IMR-90 (cell line): ENCODE measurements around the gene ADGRG1. TPM values are rescaled to one million over a fixed set of nuclear protein-coding genes. Genes with fewer than 3 reads are reported as not detected.
A peak's percentile ranks its signal among the peaks of the same experiment; 100 is the strongest.

Source experiments
- ATAC-seq: fragments of 200-7000 bp; cut with Tn5 transposase; 2 replicates; pipeline ENCODE4 v1.9.1; 2020; ENCODE audit warnings: low read depth, mild to moderate bottlenecking, moderate library complexity
- BruUV-seq: library from RNA; stranded (reverse); fragments of 400-500 nt; replicated peaks from 2 replicates; lab custom pipeline; 2021; lab: Mats Ljungman, UMichigan
- CTCF ChIA-PET: fragments of 300-600 bp; formaldehyde crosslinking; extraction: SDS; loops from one replicate; lab custom pipeline; 2021; ENCODE audit warnings: antibody characterized with exemption; lab: Yijun Ruan, JAX
- POLR2A ChIA-PET: fragments of 300-600 bp; sonication (Branson Sonifier 250); formaldehyde crosslinking; loops from one replicate; lab custom pipeline; 2022; ENCODE audit warnings: antibody characterized with exemption; ENCODE audit not compliant: unreplicated experiment; lab: Charles Lee
- DNase-seq: peaks from one replicate; pipeline ENCODE4 v3.0.0; 2013
- H2AFZ ChIP-seq: replicated peaks from 2 replicates; pipeline ENCODE3; 2013; ENCODE audit warnings: low read length, mild to moderate bottlenecking; ENCODE audit not compliant: poor library complexity
- H2AK5ac ChIP-seq: 2 replicates; pipeline ENCODE4 v1.6.1; 2013; ENCODE audit warnings: low read depth, low read length, inconsistent platforms
- H2AK9ac ChIP-seq: replicated peaks from 2 replicates; pipeline ENCODE3; 2013; ENCODE audit warnings: mild to moderate bottlenecking, low read depth, low read length, moderate library complexity; ENCODE audit not compliant: poor library complexity
- H2BK120ac ChIP-seq: 2 replicates; pipeline ENCODE4 v1.6.1; 2013; ENCODE audit warnings: low read depth, low read length, inconsistent platforms
- H2BK15ac ChIP-seq: 3 replicates; pipeline ENCODE4 v1.6.1; 2013; ENCODE audit warnings: low read depth, low read length, inconsistent platforms
- H2BK20ac ChIP-seq: 2 replicates; pipeline ENCODE4 v1.6.1; 2013; ENCODE audit warnings: low read depth, mild to moderate bottlenecking, inconsistent platforms, low read length, moderate library complexity
- H2BK5ac ChIP-seq: 2 replicates; pipeline ENCODE4 v1.6.1; 2013; ENCODE audit warnings: mild to moderate bottlenecking, low read depth, low read length, inconsistent platforms; ENCODE audit not compliant: poor library complexity, severe bottlenecking
- H3K14ac ChIP-seq: replicated peaks from 2 replicates; pipeline ENCODE4 v1.6.1; 2013; ENCODE audit warnings: low read depth, low read length, inconsistent platforms
- H3K18ac ChIP-seq: 2 replicates; pipeline ENCODE4 v1.6.1; 2013; ENCODE audit warnings: low read depth, low read length, control low read depth
- H3K23ac ChIP-seq: 2 replicates; pipeline ENCODE4 v1.6.1; 2013; ENCODE audit warnings: low read depth, low read length, inconsistent platforms
- H3K27ac ChIP-seq: 2 replicates; pipeline ENCODE4 v1.5.1; 2013; ENCODE audit warnings: mild to moderate bottlenecking, control low read depth, low read length; ENCODE audit not compliant: insufficient read depth
- H3K27me3 ChIP-seq: 2 replicates; pipeline ENCODE4 v1.6.1; 2013; ENCODE audit warnings: low read length; ENCODE audit not compliant: control insufficient read depth, insufficient read depth
- H3K36me3 ChIP-seq: 2 replicates; pipeline ENCODE4 v1.6.1; 2013; ENCODE audit warnings: low read length, mixed read lengths; ENCODE audit not compliant: control insufficient read depth, insufficient read depth
- H3K4ac ChIP-seq: 2 replicates; pipeline ENCODE4 v1.6.1; 2013; ENCODE audit warnings: low read depth, low read length, inconsistent platforms
- H3K4me1 ChIP-seq: 2 replicates; pipeline ENCODE4 v1.6.1; 2013; ENCODE audit warnings: low read length, mixed read lengths; ENCODE audit not compliant: control insufficient read depth, insufficient read depth
- H3K4me2 ChIP-seq: 2 replicates; pipeline ENCODE4 v1.6.1; 2013; ENCODE audit warnings: low read depth, mild to moderate bottlenecking, control low read depth, low read length, moderate library complexity
- H3K4me3 ChIP-seq: 2 replicates; pipeline ENCODE4 v1.5.1; 2013; ENCODE audit warnings: low read depth, mild to moderate bottlenecking, control low read depth, low read length, moderate library complexity; ENCODE audit not compliant: insufficient read depth
- H3K56ac ChIP-seq: 2 replicates; pipeline ENCODE4 v1.6.1; 2013; ENCODE audit warnings: low read length, inconsistent platforms; ENCODE audit not compliant: insufficient read depth; ENCODE audit errors: extremely low read depth
- H3K79me1 ChIP-seq, 2 experiments: 2 replicates each; pipeline ENCODE4 v1.6.1; 2013; ENCODE audit warnings: low read length in 2 of 2, inconsistent platforms in 1 of 2, low read depth in 1 of 2
- H3K9ac ChIP-seq: 2 replicates; pipeline ENCODE4 v1.6.1; 2013; ENCODE audit warnings: low read depth, low read length, control low read depth
- H3K9me1 ChIP-seq: 2 replicates; pipeline ENCODE4 v1.6.1; 2013; ENCODE audit warnings: low read length, inconsistent platforms; ENCODE audit not compliant: insufficient read depth
- H3K9me3 ChIP-seq: 2 replicates; pipeline ENCODE4 v1.6.1; 2013; ENCODE audit warnings: low read length; ENCODE audit not compliant: control insufficient read depth, insufficient read depth
- H4K20me1 ChIP-seq: 2 replicates; pipeline ENCODE4 v1.6.1; 2013; ENCODE audit warnings: low read length, inconsistent platforms; ENCODE audit not compliant: insufficient read depth
- H4K5ac ChIP-seq: 2 replicates; pipeline ENCODE4 v1.6.1; 2013; ENCODE audit warnings: mild to moderate bottlenecking, low read depth, low read length, control low read depth
- H4K8ac ChIP-seq, 2 experiments: 2 replicates each; pipeline ENCODE4 v1.6.1; 2013; ENCODE audit warnings: low read depth in 2 of 2, low read length in 2 of 2, control low read depth in 1 of 2, inconsistent platforms in 1 of 2
- H4K91ac ChIP-seq: 2 replicates; pipeline ENCODE4 v1.6.1; 2013; ENCODE audit warnings: low read depth, low read length, inconsistent platforms; ENCODE audit not compliant: insufficient read depth
- BHLHE40 ChIP-seq: fragments of 150-350 bp; IDR thresholded peaks from 2 replicates; pipeline ENCODE4 v1.6.1; 2016; ENCODE audit warnings: mild to moderate bottlenecking, low read depth, low read length
- MAFK ChIP-seq: IDR thresholded peaks from 2 replicates; pipeline ENCODE4 v1.6.1; 2012; ENCODE audit warnings: low read depth, low read length, improper control_type of control experiment
- MXI1 ChIP-seq: IDR thresholded peaks from 2 replicates; pipeline ENCODE4 v1.6.1; 2012; ENCODE audit warnings: low read depth, mild to moderate bottlenecking, low read length, moderate library complexity, borderline replicate concordance
- NFE2L2 ChIP-seq: fragments of 150-350 bp; IDR thresholded peaks from 2 replicates; pipeline ENCODE4 v1.6.1; 2016; ENCODE audit warnings: low read depth, mild to moderate bottlenecking, low read length
- POLR2A ChIP-seq: IDR thresholded peaks from 2 replicates; pipeline ENCODE4 v1.6.1; 2012; ENCODE audit warnings: mild to moderate bottlenecking, low read depth, low read length
- RAD21 ChIP-seq: IDR thresholded peaks from 2 replicates; pipeline ENCODE4 v1.6.1; 2012; ENCODE audit warnings: low read length, improper control_type of control experiment
- RCOR1 ChIP-seq: IDR thresholded peaks from 2 replicates; pipeline ENCODE4 v1.6.1; 2012; ENCODE audit warnings: mild to moderate bottlenecking, low read length, improper control_type of control experiment; ENCODE audit not compliant: insufficient replicate concordance
- RFX5 ChIP-seq: IDR thresholded peaks from 2 replicates; pipeline ENCODE4 v1.8.0; 2012; ENCODE audit warnings: low read depth, mild to moderate bottlenecking, low read length, moderate library complexity
- SMC3 ChIP-seq: fragments of 150-350 bp; IDR thresholded peaks from 2 replicates; pipeline ENCODE4 v1.6.1; 2016; ENCODE audit warnings: low read depth, mild to moderate bottlenecking, antibody characterized with exemption, low read length, moderate library complexity
- WGBS, 2 experiments: methylation state at CpG; one replicate each; pipeline versions ENCODE4 v1.1.5 to v1.1.7; 2013; ENCODE audit warnings: missing lambda C conversion rate in 2 of 2; ENCODE audit not compliant: insufficient read length in 1 of 2; ENCODE audit errors: extremely low coverage in 2 of 2; 5-methylcytosine and 5-hydroxymethylcytosine counted together
- dilution Hi-C: fragments of 300-500 bp; cut with HindIII; formaldehyde crosslinking; loops from one replicate; pipeline ENCODE4 v1.14.3; 2018; ENCODE audit warnings: low sequenced_read_pairs; ENCODE audit not compliant: unreplicated experiment
- in situ Hi-C: fragments of 300-500 bp; cut with MboI; formaldehyde crosslinking; loops from 3 replicates; pipeline ENCODE4 v1.14.3; 2019; ENCODE audit warnings: low sequenced_read_pairs, inconsistent platforms, mixed read lengths
- intact Hi-C: fragments of 100-400 bp; cut with micrococcal nuclease; formaldehyde crosslinking; loops from 2 replicates; pipeline ENCODE4 v1.10.0; 2022
- polyA plus RNA-seq, 3 experiments: library from polyadenylated mRNA; depleted of rRNA; stranded (reverse); fragments of >200 nt; gene quantifications; 2 replicates each; pipeline ENCODE4 v1.2.3, GENCODE V29; 2012; ENCODE audit warnings: low replicate concordance in 1 of 3
- total RNA-seq: library from RNA; depleted of rRNA; stranded (reverse); fragments of >200 nt; gene quantifications from 2 replicates; pipeline ENCODE4 v1.2.3, GENCODE V29; 2012
- TF ChIP-seq, protein P1 (sequence below): fragments of 150-350 bp; IDR thresholded peaks from 2 replicates; pipeline ENCODE4 v1.6.1; 2017; ENCODE audit warnings: mild to moderate bottlenecking, antibody characterized with exemption, low read length, low read depth
- TF ChIP-seq, protein P2 (sequence below): conservative IDR thresholded peaks from 2 replicates; pipeline ENCODE4 v1.5.1; 2012; ENCODE audit warnings: mild to moderate bottlenecking, low read depth, low read length, improper control_type of control experiment

The ADGRG1 gene
- total and polyA plus RNA-seq, 2 of the 4 experiments (the other 2 are of a cell fraction) = 0.90 to 8.4 TPM

DNA sequence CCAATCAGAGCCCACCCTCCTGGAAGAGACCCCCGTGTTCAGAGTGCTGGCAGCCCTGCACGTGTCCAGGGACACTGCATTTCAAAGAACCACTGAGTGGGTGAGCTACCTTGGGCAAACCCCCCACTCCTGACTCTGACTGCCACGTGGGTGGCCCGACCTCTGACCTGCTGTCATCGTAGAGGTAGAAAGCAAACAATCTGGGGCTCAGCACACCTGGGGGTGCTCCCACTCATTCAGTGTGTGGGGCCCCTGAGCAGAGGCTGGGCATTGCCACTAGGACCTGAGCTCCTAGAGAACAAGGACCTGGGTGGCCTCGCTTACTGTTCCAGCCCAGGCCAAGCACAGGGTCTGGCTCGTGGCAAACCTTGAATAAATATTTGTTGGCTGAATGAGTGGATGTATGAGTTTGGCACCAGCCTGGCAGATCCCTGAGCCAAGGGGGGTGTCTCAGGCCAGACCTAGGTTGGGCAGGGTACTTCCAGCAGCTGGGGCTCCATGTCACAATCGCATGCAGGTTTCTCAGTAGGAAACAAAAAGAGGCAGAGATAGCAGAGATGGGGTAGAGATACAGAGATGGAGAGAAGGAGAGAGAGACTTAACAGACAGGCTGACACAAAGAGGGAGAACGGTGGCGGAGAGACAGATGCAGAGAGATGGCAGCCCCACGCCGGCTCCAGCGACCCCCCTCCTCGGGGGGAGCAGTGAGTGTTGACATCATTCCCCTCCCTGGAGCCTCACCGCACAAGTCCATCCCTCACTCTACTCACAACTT is 60.7 kb downstream of the ADGRG1 start (continued):
- TF ChIP-seq, protein P1, sequence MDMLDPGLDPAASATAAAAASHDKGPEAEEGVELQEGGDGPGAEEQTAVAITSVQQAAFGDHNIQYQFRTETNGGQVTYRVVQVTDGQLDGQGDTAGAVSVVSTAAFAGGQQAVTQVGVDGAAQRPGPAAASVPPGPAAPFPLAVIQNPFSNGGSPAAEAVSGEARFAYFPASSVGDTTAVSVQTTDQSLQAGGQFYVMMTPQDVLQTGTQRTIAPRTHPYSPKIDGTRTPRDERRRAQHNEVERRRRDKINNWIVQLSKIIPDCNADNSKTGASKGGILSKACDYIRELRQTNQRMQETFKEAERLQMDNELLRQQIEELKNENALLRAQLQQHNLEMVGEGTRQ = no peak

DNA sequence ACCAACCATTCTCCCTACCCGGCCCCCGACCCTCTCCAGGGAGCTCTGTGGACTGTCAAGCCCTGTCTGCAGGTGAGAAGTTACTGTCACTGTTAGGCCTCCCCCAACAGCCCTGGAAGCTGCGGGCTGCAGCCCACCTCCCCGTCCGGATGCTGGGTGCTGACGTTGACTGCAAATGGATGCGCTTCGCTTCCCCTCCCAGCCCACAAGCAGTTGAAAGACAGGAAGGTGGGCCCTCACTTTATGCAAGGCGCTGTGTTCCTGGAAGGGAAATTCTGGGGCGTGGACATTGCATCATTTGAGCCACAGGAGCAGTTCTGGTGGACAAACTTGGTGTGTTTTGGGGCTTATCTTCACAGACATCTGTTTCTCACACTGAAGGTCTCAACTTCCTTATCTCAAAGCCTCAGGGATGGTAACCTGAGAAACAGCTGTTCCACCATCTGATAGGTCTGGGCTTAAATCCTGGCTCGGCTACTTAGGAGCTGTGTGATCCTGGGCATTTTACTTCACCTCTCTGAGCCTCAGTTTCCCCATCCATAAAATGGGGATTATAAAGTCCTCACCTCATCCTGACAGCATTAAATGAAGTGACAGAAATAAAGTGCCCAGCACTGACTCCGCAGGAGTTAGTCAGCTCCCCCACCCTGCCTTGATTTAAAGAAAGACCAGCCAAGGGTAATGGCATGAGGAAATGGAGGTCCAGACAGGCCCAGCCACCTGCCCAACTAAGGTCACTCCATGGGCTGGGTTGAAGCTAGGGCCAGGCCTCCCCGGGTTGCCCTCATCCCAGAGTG is 61.5 kb downstream of the ADGRG1 start:
- dilution Hi-C loops = no loop called here
- DNase-seq (no peak), ATAC-seq (no peak)
- H2AK9ac ChIP-seq = no peak overlapping the region
- no peak overlapping the region for H3K4me3 ChIP-seq
- H4K5ac ChIP-seq = no peak overlapping the region
- no peak overlapping the region for H3K4me2 ChIP-seq
- in situ Hi-C loops = no loop called here
- ChIA-PET POLR2A (no interaction called here), CTCF (interaction anchor here (0.6 kb wide), 1 partner anchor 19 kb away, joined by 3 read pairs; no protein-coding TSS in a partner anchor)
- H2BK15ac ChIP-seq = no peak overlapping the region
- H3K23ac ChIP-seq = no peak overlapping the region
- no peak overlapping the region for H3K9ac ChIP-seq
- H2AFZ ChIP-seq = peak overlapping the region; percentile 8
- H3K27ac ChIP-seq = no peak overlapping the region
- H3K4me1 ChIP-seq = no peaks in the 10 kb centered on the region
- H3K18ac ChIP-seq = no peak overlapping the region
- no TSS peak for BruUV-seq
- intact Hi-C loops = no loop called here
- 22% methylated on average over 5 of the region's 13 CpGs; no CpG with 5 or more reads in 1 of the 2 experiments for WGBS, 2 experiments
- peaks cover 75% of the 10 kb centered on the region for H3K27me3 ChIP-seq
- no peaks in the 10 kb centered on the region for H3K36me3 ChIP-seq
- H3K9me3 ChIP-seq = no peaks in the 10 kb centered on the region
- no peak overlapping the region for H2AK5ac ChIP-seq
- H3K56ac ChIP-seq = no peak overlapping the region
- H4K91ac ChIP-seq = no peak overlapping the region
- H3K79me1 ChIP-seq = no peaks in the 10 kb centered on the region
- H2BK5ac ChIP-seq = no peak overlapping the region
- H3K14ac ChIP-seq = no peak overlapping the region
- H2BK20ac ChIP-seq = no peak overlapping the region
- no peak overlapping the region for H4K8ac ChIP-seq
- no peak overlapping the region for H2BK120ac ChIP-seq
- no peaks in the 10 kb centered on the region for H3K9me1 ChIP-seq
- H3K4ac ChIP-seq = no peak overlapping the region
- no peaks in the 10 kb centered on the region for H4K20me1 ChIP-seq
- TF ChIP-seq POLR2A (no peak), RFX5 (no peak), MXI1 (no peak), BHLHE40 (no peak), NFE2L2 (no peak), SMC3 (no peak), MAFK (no peak), RCOR1 (no peak), RAD21 (no peak)
- TF ChIP-seq, protein P1 = no peak
- TF ChIP-seq, protein P2, sequence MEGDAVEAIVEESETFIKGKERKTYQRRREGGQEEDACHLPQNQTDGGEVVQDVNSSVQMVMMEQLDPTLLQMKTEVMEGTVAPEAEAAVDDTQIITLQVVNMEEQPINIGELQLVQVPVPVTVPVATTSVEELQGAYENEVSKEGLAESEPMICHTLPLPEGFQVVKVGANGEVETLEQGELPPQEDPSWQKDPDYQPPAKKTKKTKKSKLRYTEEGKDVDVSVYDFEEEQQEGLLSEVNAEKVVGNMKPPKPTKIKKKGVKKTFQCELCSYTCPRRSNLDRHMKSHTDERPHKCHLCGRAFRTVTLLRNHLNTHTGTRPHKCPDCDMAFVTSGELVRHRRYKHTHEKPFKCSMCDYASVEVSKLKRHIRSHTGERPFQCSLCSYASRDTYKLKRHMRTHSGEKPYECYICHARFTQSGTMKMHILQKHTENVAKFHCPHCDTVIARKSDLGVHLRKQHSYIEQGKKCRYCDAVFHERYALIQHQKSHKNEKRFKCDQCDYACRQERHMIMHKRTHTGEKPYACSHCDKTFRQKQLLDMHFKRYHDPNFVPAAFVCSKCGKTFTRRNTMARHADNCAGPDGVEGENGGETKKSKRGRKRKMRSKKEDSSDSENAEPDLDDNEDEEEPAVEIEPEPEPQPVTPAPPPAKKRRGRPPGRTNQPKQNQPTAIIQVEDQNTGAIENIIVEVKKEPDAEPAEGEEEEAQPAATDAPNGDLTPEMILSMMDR = no peak
